RWPE1 (cell line): ENCODE data around the gene SF3A1.

Experiments used
- CTCF ChIA-PET: fragments of 350-600 bp; sonication (Branson Sonifier 250); formaldehyde crosslinking; extraction: SDS; loops from one replicate; lab custom pipeline; 2021; lab: Yijun Ruan, JAX
- POLR2A ChIA-PET: fragments of 400-600 bp; formaldehyde crosslinking; extraction: SDS; loops from one replicate; lab custom pipeline; 2020; ENCODE audit warnings: antibody characterized with exemption; ENCODE audit not compliant: low non-redundant PET; lab: Yijun Ruan, JAX
- DNase-seq: peaks from one replicate; pipeline ENCODE4 v3.0.0; 2012; ENCODE audit warnings: low spot score
- H3K27ac ChIP-seq: fragments of 450-650 bp; 2 replicates; pipeline ENCODE4 v1.5.1; 2017
- TF ChIP-seq, protein P1 (sequence below): fragments of 450-650 bp; conservative IDR thresholded peaks from 2 replicates; pipeline ENCODE4 v1.5.1; 2017; ENCODE audit warnings: low read depth, mild to moderate bottlenecking

The SF3A1 gene

DNA sequence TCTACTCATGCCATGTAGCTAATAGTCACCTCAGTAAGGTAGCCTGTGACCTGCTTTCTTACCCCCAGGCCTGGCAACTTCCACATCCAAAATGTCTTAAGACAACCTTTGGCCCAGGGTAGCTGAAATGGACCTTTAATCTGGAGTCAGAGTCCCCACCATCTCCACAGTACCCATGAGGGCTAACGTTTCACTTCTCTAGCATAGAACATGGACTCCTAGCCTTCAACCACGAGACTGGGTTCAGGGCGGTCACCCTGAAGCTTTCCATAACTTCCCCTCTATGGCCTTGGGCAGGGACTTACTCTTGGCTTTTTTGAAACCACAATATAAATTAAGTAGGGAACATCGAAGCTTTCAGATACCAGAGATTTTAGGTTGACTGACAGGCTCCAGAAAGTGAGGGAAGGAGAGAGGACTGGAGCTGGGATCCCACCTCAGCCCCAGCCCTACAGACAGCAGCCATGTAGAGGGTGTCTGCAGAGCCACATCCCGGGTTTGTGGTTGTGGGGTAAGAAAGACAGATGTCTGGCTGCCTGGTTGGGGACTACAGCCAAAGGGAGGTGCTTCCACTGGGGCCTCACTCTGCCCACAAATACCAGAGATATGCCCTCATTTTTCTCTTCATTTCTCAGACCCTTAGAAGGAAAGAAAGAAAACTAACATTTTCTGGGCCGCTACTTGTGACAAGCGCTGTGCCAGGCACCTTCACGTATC is 32.5 kb downstream of the SF3A1 start:
- ChIA-PET POLR2A (no interaction called here), CTCF (interaction anchor here (0.6 kb wide), 1 partner anchor 12 kb away, joined by 5 read pairs; no protein-coding TSS in a partner anchor)
- H3K27ac ChIP-seq, result peak overlapping the region; percentile 42; the same call in 1 of the 2 replicates

DNA sequence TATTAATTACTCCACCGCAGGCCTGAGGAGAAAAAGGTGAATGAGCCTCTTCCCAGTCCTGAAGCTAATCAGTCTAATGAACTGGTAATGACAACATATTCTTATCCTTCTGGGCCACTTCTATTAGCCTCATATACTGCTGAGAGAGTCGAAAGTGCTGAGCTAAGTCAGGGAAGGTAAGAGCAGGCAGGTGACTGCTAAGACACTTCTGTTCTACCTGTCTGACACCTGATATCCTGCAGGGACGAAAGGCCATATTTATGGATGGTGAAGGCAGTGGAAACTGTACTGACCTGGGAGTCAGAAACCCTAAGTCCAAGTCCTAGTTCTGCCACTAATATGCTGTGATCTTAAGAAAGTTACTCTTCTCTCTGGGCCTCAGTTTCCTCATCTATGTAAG is 33.4 kb downstream of the SF3A1 start:
- CTCF ChIA-PET, result interaction anchor here (0.6 kb wide), 1 partner anchor 11 kb away, joined by 5 read pairs; no protein-coding TSS in a partner anchor
- no peak overlapping the region for H3K27ac ChIP-seq

More for the DNA sequence above, 32.5 kb downstream of the SF3A1 start:
- no peak for DNase-seq
- TF ChIP-seq, protein P1, sequence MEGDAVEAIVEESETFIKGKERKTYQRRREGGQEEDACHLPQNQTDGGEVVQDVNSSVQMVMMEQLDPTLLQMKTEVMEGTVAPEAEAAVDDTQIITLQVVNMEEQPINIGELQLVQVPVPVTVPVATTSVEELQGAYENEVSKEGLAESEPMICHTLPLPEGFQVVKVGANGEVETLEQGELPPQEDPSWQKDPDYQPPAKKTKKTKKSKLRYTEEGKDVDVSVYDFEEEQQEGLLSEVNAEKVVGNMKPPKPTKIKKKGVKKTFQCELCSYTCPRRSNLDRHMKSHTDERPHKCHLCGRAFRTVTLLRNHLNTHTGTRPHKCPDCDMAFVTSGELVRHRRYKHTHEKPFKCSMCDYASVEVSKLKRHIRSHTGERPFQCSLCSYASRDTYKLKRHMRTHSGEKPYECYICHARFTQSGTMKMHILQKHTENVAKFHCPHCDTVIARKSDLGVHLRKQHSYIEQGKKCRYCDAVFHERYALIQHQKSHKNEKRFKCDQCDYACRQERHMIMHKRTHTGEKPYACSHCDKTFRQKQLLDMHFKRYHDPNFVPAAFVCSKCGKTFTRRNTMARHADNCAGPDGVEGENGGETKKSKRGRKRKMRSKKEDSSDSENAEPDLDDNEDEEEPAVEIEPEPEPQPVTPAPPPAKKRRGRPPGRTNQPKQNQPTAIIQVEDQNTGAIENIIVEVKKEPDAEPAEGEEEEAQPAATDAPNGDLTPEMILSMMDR, result no peak

DNA sequence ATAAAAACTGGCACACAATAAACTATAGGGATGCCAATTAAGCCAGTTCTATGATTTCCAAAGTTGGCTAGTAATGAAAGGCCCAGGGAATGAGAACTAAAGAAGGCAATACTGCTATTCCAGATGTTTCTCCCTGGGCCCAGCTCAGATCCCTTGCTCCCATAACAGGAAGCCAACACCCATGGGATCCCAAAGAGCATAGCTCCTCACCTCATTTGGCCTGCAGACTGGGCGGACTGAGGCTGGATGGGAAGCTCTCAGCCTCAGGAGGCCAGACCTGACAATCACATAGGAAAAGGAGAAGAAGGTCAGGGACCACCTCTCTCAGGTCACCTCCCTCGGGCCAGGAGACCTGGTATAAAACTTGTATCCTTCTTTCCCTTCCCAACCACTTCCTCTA is 35.2 kb downstream of the SF3A1 start:
- TF ChIP-seq, protein P1, result no peak
- ChIA-PET CTCF (no interaction called here), POLR2A (no interaction called here)

More for the DNA sequence above, 33.4 kb downstream of the SF3A1 start:
- no peak for DNase-seq
- TF ChIP-seq, protein P1, result no peak
- POLR2A ChIA-PET, result no interaction called here

GRCh38 chr22:30320021-30320556 is 36.6 kb downstream of the SF3A1 start:
- ChIA-PET CTCF (no interaction called here), POLR2A (no interaction called here)
- no peak for DNase-seq

More for the DNA sequence above, 35.2 kb downstream of the SF3A1 start:
- no peak for DNase-seq
- no peak overlapping the region for H3K27ac ChIP-seq

DNA sequence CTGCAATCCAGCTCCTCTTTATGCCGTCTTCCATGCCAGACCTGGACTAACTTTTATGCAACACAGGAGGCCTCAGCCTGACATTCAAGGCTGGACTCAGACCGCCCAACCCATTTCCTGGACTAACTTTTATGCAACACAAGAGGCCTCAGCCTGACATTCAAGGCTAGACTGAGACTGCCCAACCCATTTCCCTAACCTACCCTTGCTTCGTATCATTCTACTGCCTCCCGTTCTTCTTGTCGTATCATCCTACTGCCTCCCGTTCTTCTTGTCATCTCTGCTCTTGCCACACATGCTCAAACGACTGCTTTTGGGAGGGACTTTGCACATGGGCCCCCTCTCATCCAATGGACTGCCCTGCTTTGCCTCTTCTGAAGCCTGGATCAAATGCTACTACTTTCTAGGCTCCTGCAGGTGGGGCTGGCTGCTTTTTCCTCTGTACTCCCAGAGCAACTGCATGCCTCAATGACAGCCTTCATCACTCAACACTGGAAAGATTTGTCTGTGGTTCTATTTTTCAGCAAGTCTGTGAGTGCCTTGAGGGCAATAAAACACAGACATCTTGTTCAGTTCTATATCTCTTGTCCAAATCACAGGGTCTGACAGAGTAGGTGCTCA is 37.8 kb downstream of the SF3A1 start:
- peak overlapping the region; percentile 7 for H3K27ac ChIP-seq
- DNase-seq, result no peak
- ChIA-PET CTCF (no interaction called here), POLR2A (no interaction called here)
- TF ChIP-seq, protein P1, result no peak

More at GRCh38 chr22:30320021-30320556, 36.6 kb downstream of the SF3A1 start:
- TF ChIP-seq, protein P1, result no peak
- H3K27ac ChIP-seq, result peak overlapping the region; percentile 5

DNA sequence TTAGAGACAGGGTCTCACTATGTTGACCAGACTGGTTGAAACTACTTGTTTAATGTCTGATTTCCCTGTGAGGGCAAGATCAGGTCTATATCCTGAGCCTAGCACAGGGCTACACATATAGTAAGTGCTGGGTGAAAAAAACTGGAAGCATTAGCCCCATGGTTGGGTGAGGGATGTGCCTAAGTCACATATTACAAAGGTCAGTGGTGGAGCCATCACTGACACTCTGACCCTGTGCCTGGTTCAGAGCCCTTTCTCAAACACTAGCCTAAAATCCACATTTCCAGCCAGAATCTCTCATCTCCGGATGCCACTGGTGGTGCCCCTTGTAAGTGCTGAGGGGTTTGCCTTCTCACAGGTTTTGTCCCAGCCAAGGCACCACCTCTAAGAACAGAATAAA is 38.9 kb downstream of the SF3A1 start:
- ChIA-PET CTCF (no interaction called here), POLR2A (no interaction called here)
- DNase-seq, result no peak
- TF ChIP-seq, protein P1, result no peak
- H3K27ac ChIP-seq, result peak overlapping the region; percentile 7; the same call in 1 of the 2 replicates
